ENCODE data around the gene ULBP1. TPM values are rescaled to one million over a fixed set of nuclear protein-coding genes. Genes with fewer than 3 reads are reported as not detected.
"Not testable (repeated sequence)": the region's sequence is repeated elsewhere in the genome, so short reads cannot be mapped to it uniquely, and the experiment has no call there.

ULBP1 gene
- total RNA-seq, 1 experiment from 2014 or later, result 1.5 TPM

GRCh38 chr6:150021870-150022269 lies 58.1 kb downstream of the ULBP1 start:
- not testable (repeated sequence) for H3K27me3 ChIP-seq, H3K9me3 ChIP-seq, H3K4me3 ChIP-seq, DNase-seq, H3K36me3 ChIP-seq

Other genes with a start within 250 kb of the ULBP1 start
- 10.3 and 12.9 TPM in 2 replicates for gene LATS1, start 245.8 kb upstream of the ULBP1 start, total RNA-seq (2014; rRNA removed; shearing (Covaris generic); ENCODE audit: low replicate concordance)
- gene NUP43, start 217.4 kb upstream of the ULBP1 start, total RNA-seq (2014; rRNA removed; shearing (Covaris generic); ENCODE audit: low replicate concordance), result 24.5 and 53.9 TPM in 2 replicates
- gene PCMT1, start 214.2 kb upstream of the ULBP1 start, total RNA-seq (2014; rRNA removed; shearing (Covaris generic); ENCODE audit: low replicate concordance), result 229 and 267 TPM in 2 replicates
- 40.1 and 48.0 TPM in 2 replicates for gene LRP11, start 99.6 kb upstream of the ULBP1 start, total RNA-seq (2014; rRNA removed; shearing (Covaris generic); ENCODE audit: low replicate concordance)
- gene RAET1E, start 65.8 kb upstream of the ULBP1 start, total RNA-seq (2014; rRNA removed; shearing (Covaris generic); ENCODE audit: low replicate concordance), result 2.8 and 5.7 TPM in 2 replicates
- gene RAET1G, start 40.8 kb upstream of the ULBP1 start, total RNA-seq (2014; rRNA removed; shearing (Covaris generic); ENCODE audit: low replicate concordance), result 3.2 TPM in 1 of 2 replicates, not detected in the other
- gene ULBP2, start 21.9 kb upstream of the ULBP1 start, total RNA-seq (2014; rRNA removed; shearing (Covaris generic); ENCODE audit: low replicate concordance), result 2.2 and 7.4 TPM in 2 replicates
- gene RAET1L, start 61.6 kb downstream of the ULBP1 start, total RNA-seq (2014; rRNA removed; shearing (Covaris generic); ENCODE audit: low replicate concordance), result 1.4 TPM in 1 of 2 replicates, not detected in the other
- gene ULBP3, start 105.2 kb downstream of the ULBP1 start, total RNA-seq (2014; rRNA removed; shearing (Covaris generic); ENCODE audit: low replicate concordance), result 2.9 and 15.8 TPM in 2 replicates
- 3.3 and 3.6 TPM in 2 replicates for gene PPP1R14C, start 179.1 kb downstream of the ULBP1 start, total RNA-seq (2014; rRNA removed; shearing (Covaris generic); ENCODE audit: low replicate concordance)